A673 (cell line): ENCODE measurements around the gene MINAR1.

Experiments used
- CTCF ChIP-seq: fragments of 300-800, 200-600 bp; sonication (generic); conservative IDR thresholded peaks from 2 replicates; pipeline ENCODE4 v1.5.1; 2017; ENCODE audit warnings: low read depth, mild to moderate bottlenecking, antibody characterized with exemption, low read length, moderate library complexity, mixed read lengths
- EZH2 ChIP-seq: fragments of 200-600 bp; sonication (generic); IDR thresholded peaks from 2 replicates; pipeline ENCODE4 v1.6.1; 2017; ENCODE audit warnings: borderline replicate concordance, low read depth, mild to moderate bottlenecking, mixed read lengths, antibody characterized with exemption, low read length; ENCODE audit not compliant: poor library complexity, severe bottlenecking

GRCh38 chr15:79455361-79455760, 23.2 kb downstream of the MINAR1 start:
- TF ChIP-seq CTCF: no peak
- TF ChIP-seq EZH2: no peak
